HepG2 (cell line): Measurements from ENCODE around the gene TGFB2. TPM values are rescaled to one million over a fixed set of nuclear protein-coding genes. Genes with fewer than 3 reads are reported as not detected.

Source experiments
- ATAC-seq: fragments of 200-7000 bp; cut with Tn5 transposase; 3 replicates; pipeline ENCODE4 v1.9.1; 2020; ENCODE audit warnings: mild to moderate bottlenecking, moderate library complexity
- BruUV-seq: library from RNA; stranded (reverse); fragments of 400-500 nt; replicated peaks from 2 replicates; lab custom pipeline; 2021; lab: Mats Ljungman, UMichigan
- CTCF ChIA-PET: fragments of 300-600 bp; formaldehyde crosslinking; extraction: SDS; loops from one replicate; lab custom pipeline; 2021; ENCODE audit warnings: low total read pairs, inconsistent platforms, low intra/inter-chr PET ratio; lab: Yijun Ruan, JAX
- POLR2A ChIA-PET: fragments of 350-600 bp; sonication (Branson Sonifier 250); formaldehyde crosslinking; loops from one replicate; lab custom pipeline; 2020; ENCODE audit warnings: antibody characterized with exemption, inconsistent platforms; lab: Yijun Ruan, JAX
- DNase-seq: peaks from one replicate; pipeline ENCODE4 v3.0.0-alpha.2; 2015; ENCODE audit warnings: low spot score
- FAIRE-seq: peaks from 3 replicates; lab custom pipeline; 2011; peaks lifted over from hg19 to GRCh38; lab: Jason Lieb, UNC
- H2AFZ ChIP-seq: one replicate; pipeline ENCODE4 v1.6.1; 2011; ENCODE audit warnings: low read length, inconsistent platforms
- H3K27ac ChIP-seq: fragments of 300-600 bp; 3 replicates; pipeline ENCODE4 v1.8.0; 2011; ENCODE audit warnings: mixed run types, mild to moderate bottlenecking, mixed read lengths, low read length, inconsistent platforms; ENCODE audit not compliant: insufficient read depth; ENCODE audit errors: extremely low read length
- H3K27me3 ChIP-seq, 2 experiments: fragments of 200-600 bp in 1 of 2; 2 replicates in 1 of 2; 3 replicates in 1 of 2; pipeline versions ENCODE4 v1.6.0 to v1.8.0; 2011; ENCODE audit warnings: low read length in 2 of 2, mild to moderate bottlenecking in 2 of 2, moderate library complexity in 2 of 2, inconsistent platforms in 1 of 2; ENCODE audit not compliant: insufficient read depth in 2 of 2, control insufficient read depth in 1 of 2
- H3K36me3 ChIP-seq, 2 experiments: fragments of 200-600 bp in 1 of 2; replicated peaks in 1 of 2; 2 replicates in 1 of 2; 3 replicates in 1 of 2; pipeline versions ENCODE4 v1.5.1 to v1.8.0; 2011; ENCODE audit warnings: low read length in 2 of 2, inconsistent platforms in 1 of 2; ENCODE audit not compliant: insufficient read depth in 2 of 2, control insufficient read depth in 1 of 2
- H3K4me1 ChIP-seq: 2 replicates; pipeline ENCODE4 v1.5.1; 2012; ENCODE audit warnings: low read length, inconsistent platforms; ENCODE audit not compliant: insufficient read depth
- H3K4me2 ChIP-seq: 2 replicates; pipeline ENCODE4 v1.6.0; 2011; ENCODE audit warnings: low read depth, low read length, inconsistent platforms
- H3K4me3 ChIP-seq, 3 experiments: fragments of 200-600 bp in 1 of 3; sonication (generic), shearing (Covaris generic) in 1 of 3; replicated peaks in 1 of 3; 2 replicates each; pipeline ENCODE4 v1.5.1; 2011 to 2016; ENCODE audit warnings: low read length in 3 of 3, inconsistent platforms in 2 of 3, low read depth in 2 of 3, mild to moderate bottlenecking in 2 of 3, control low read depth in 1 of 3, mixed read lengths in 1 of 3; ENCODE audit not compliant: insufficient read depth in 1 of 3
- H3K79me2 ChIP-seq: one replicate; pipeline ENCODE4 v1.6.1; 2011; ENCODE audit warnings: low read length, inconsistent platforms; ENCODE audit not compliant: insufficient read depth
- H3K9ac ChIP-seq: 2 replicates; pipeline ENCODE4 v1.6.0; 2011; ENCODE audit warnings: mild to moderate bottlenecking, low read depth, low read length, inconsistent platforms; ENCODE audit not compliant: insufficient read depth
- H3K9me3 ChIP-seq: 2 replicates; pipeline ENCODE4 v1.5.1; 2012; ENCODE audit warnings: mild to moderate bottlenecking, low read length
- H4K20me1 ChIP-seq: 2 replicates; pipeline ENCODE4 v1.6.0; 2011; ENCODE audit warnings: inconsistent platforms, mild to moderate bottlenecking, low read length, moderate library complexity; ENCODE audit not compliant: insufficient read depth
- GFI1 ChIP-seq: sonication (generic); formaldehyde crosslinking; IDR thresholded peaks from 2 replicates; pipeline ENCODE4 v1.5.0; 2020; ENCODE audit warnings: missing genetic modification reagents, mild to moderate bottlenecking, borderline replicate concordance
- HMG20A ChIP-seq: IDR thresholded peaks from 2 replicates; pipeline ENCODE4 v1.6.1; 2016; ENCODE audit warnings: borderline replicate concordance
- SAFB2 ChIP-seq: sonication (generic); formaldehyde crosslinking; IDR thresholded peaks from 2 replicates; pipeline ENCODE4 v1.5.1; 2020; ENCODE audit warnings: missing genetic modification reagents, low read depth, mild to moderate bottlenecking, borderline replicate concordance
- TARDBP ChIP-seq: sonication (generic); formaldehyde crosslinking; IDR thresholded peaks from 2 replicates; pipeline ENCODE4 v1.8.0; 2022; ENCODE audit warnings: mild to moderate bottlenecking, missing genetic modification reagents
- TEAD3 ChIP-seq: optimal IDR thresholded peaks from 2 replicates; pipeline ENCODE3; 2016; ENCODE audit warnings: borderline replicate concordance
- TRAFD1 ChIP-seq: sonication (generic); formaldehyde crosslinking; IDR thresholded peaks from 2 replicates; pipeline ENCODE4 v1.5.1; 2020; ENCODE audit warnings: missing genetic modification reagents, mild to moderate bottlenecking, borderline replicate concordance
- WIZ ChIP-seq: sonication (generic); formaldehyde crosslinking; IDR thresholded peaks from 2 replicates; pipeline ENCODE4 v1.5.1; 2020; ENCODE audit warnings: mild to moderate bottlenecking, missing genetic modification reagents
- ZNF138 ChIP-seq: sonication (generic); formaldehyde crosslinking; IDR thresholded peaks from 2 replicates; pipeline ENCODE4 v1.5.0; 2020; ENCODE audit warnings: mild to moderate bottlenecking, low read depth, missing genetic modification reagents
- ZNF275 ChIP-seq: sonication (generic); formaldehyde crosslinking; IDR thresholded peaks from 2 replicates; pipeline ENCODE4 v1.8.0; 2022; ENCODE audit warnings: missing genetic modification reagents, mild to moderate bottlenecking, inconsistent platforms, borderline replicate concordance
- WGBS: methylation state at CpG from one replicate; pipeline ENCODE4 v1.1.6; 2017; ENCODE audit warnings: low lambda C conversion rate; 5-methylcytosine and 5-hydroxymethylcytosine counted together
- in situ Hi-C: cut with HindIII; loops from 2 replicates; pipeline ENCODE4 v1.10.0; 2017; ENCODE audit warnings: low pct_unique_long_range_greater_than_20kb; ENCODE audit not compliant: extremely low pct_ligation_motif_present
- intact Hi-C: fragments of 100-400 bp; cut with micrococcal nuclease; formaldehyde crosslinking; loops from one replicate; pipeline ENCODE4 v1.10.0; 2022; ENCODE audit not compliant: unreplicated experiment
- polyA plus RNA-seq, 8 experiments: library from polyadenylated mRNA; depleted of rRNA in 3 of 8; stranded (reverse) in 7 of 8; unstranded in 1 of 8; fragments of >200 nt; fragmentation: Illumina TruSeq in 4 of 8; extraction: Trizol in 4 of 8; gene quantifications; 2 replicates each; pipeline versions ENCODE4 v1.2.1 to v1.2.3, GENCODE V29; 2011 to 2016; ENCODE audit warnings: low read depth in 4 of 8, missing spikeins in 1 of 8, mixed read lengths in 1 of 8; ENCODE audit not compliant: insufficient read depth in 1 of 8
- total RNA-seq, 5 experiments: library from RNA; depleted of rRNA; stranded (reverse); fragments of >200 nt; fragmentation: Illumina TruSeq; extraction: Trizol; gene quantifications; 2 replicates each; pipeline ENCODE4 v1.2.3, GENCODE V29; 2016; ENCODE audit warnings: low read depth in 1 of 5

TGFB2 gene
- total and polyA plus RNA-seq, 2 of the 13 experiments (the other 11 are each of a cell fraction or from before 2014, with no cell fraction given): 0.07 TPM; not detected in 1

GRCh38 chr1:218472885-218473284 lies 127.7 kb downstream of the TGFB2 start:
- ChIA-PET CTCF (no interaction called here), POLR2A (no interaction called here)
- Histone ChIP-seq H3K36me3 (no peaks in the 10 kb centered on the region), H3K79me2 (no peaks in the 10 kb centered on the region), H3K9me3 (no peaks in the 10 kb centered on the region), H3K4me3 (no peak overlapping the region), H2AFZ (no peak overlapping the region), H3K27me3 (no peaks in the 10 kb centered on the region), H3K4me1 (no peaks in the 10 kb centered on the region), H3K4me2 (no peak overlapping the region), H3K27ac (no peak overlapping the region), H3K9ac (no peak overlapping the region), H4K20me1 (no peaks in the 10 kb centered on the region)
- WGBS: 0% methylated on average over 1 of the region's 1 CpG
- no peak for FAIRE-seq
- intact Hi-C loops: no loop called here
- in situ Hi-C loops: no loop called here
- TF ChIP-seq SAFB2 (CRISPR knock-in tag) (no peak), ZNF138 (CRISPR knock-in tag) (no peak), HMG20A (CRISPR knock-in tag) (no peak), TARDBP (CRISPR knock-in tag) (no peak), GFI1 (CRISPR knock-in tag) (no peak), WIZ (CRISPR knock-in tag) (no peak), TEAD3 (no peak), TRAFD1 (no peak), ZNF275 (CRISPR knock-in tag) (no peak)
- no TSS peak for BruUV-seq
- ATAC-seq: no peak
- no peak for DNase-seq
